IPS DF 6.9 (cell line): ENCODE data around the gene LRP8.

ENCODE experiments used
- DNase-seq: peaks from one replicate; pipeline ENCODE4 v3.0.0-alpha.2; 2013; ENCODE audit warnings: low read depth, low spot score
- H3K27ac ChIP-seq: one replicate; pipeline ENCODE4 v1.5.1; 2013; ENCODE audit warnings: low read length, control low read depth
- H3K27me3 ChIP-seq: 2 replicates; pipeline ENCODE4 v1.6.1; 2013; ENCODE audit warnings: mild to moderate bottlenecking, low read length; ENCODE audit not compliant: control insufficient read depth, insufficient read depth
- H3K36me3 ChIP-seq: 2 replicates; pipeline ENCODE4 v1.6.1; 2013; ENCODE audit warnings: low read length; ENCODE audit not compliant: control insufficient read depth, insufficient read depth
- H3K4me1 ChIP-seq: 2 replicates; pipeline ENCODE4 v1.6.1; 2013; ENCODE audit warnings: low read length; ENCODE audit not compliant: control insufficient read depth, insufficient read depth
- H3K4me3 ChIP-seq: 2 replicates; pipeline ENCODE4 v1.5.1; 2013; ENCODE audit warnings: mild to moderate bottlenecking, low read length
- H3K9me3 ChIP-seq: 2 replicates; pipeline ENCODE4 v1.6.1; 2013; ENCODE audit warnings: low read length, inconsistent platforms; ENCODE audit not compliant: control insufficient read depth, insufficient read depth
- WGBS: extraction: QIAGEN DNeasy Blood & Tissue Kit; methylation state at CpG from one replicate; pipeline ENCODE4 v1.1.7; 2013; ENCODE audit warnings: mixed read lengths, missing lambda C conversion rate; ENCODE audit not compliant: insufficient read length, insufficient coverage; 5-methylcytosine and 5-hydroxymethylcytosine counted together

Gene LRP8

DNA sequence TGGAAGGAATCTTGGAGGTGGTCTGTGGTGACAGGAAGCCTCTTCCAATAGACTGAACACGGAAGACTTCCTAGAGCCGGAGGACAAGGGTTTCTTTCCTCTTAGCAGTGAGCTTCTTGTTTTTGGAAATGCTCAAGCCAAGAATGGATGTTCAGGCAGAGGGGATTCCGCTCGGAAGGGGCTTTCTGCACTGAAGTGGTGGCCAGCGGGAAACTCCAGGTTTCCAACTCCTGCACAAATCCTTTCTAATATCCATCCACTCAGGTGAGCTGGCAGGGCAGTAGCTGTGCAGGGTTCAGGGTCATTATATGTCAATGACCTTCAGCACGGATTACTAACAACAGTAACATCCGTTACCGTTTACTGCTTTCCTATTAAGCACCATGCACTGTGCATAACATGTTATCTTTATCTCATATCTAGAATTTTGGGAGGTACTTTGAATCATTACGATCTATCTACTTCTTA, 131.8 kb downstream of the LRP8 start:
- Histone ChIP-seq H3K9me3 (no peaks in the 10 kb centered on the region), H3K27ac (no peak overlapping the region), H3K27me3 (no peaks in the 10 kb centered on the region), H3K36me3 (no peaks in the 10 kb centered on the region), H3K4me1 (no peaks in the 10 kb centered on the region), H3K4me3 (no peak overlapping the region; the same call in 1 of the 2 replicates)
- no CpG with 5 or more reads among the region's 9 CpGs for WGBS
- no peak for DNase-seq

DNA sequence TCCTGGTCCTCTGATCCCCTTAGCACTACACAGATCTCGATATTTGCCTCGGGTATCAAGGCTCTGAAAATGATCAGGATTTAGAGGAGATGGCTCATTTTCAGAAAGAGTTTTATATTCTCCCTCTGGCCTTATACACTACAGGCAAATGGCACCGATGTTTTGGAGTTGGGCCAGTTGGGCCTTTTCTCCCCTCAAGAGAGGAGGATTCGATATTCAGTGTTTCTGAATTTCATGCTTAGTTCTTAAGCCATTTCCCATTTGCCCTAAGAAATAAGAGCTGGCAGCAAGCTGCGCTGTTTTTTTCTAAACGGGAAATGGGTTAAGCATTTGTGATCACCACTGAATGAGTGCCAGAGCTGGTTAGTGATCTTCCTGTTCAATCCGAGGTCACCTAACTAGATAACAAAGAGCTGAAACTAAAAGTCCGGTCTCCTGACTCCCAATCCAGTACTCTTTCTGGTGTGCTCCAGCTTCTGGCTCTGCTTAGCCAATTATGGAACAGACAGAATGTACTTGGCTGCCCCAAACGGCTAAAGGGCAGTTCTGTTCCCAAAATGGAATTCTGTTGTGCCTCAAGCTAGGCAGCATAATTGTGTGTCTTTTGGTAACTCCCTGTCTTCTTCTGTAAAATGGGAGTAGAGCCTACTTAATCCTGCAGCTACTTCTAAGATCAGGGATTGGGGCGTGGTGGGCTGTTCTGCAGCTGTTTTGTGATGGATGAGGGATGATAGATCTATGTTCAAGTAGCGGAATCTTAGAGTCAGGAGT, 132.4 kb downstream of the LRP8 start:
- WGBS, result no CpG with 5 or more reads among the region's 11 CpGs
- no peaks in the 10 kb centered on the region for H3K4me1 ChIP-seq
- no peaks in the 10 kb centered on the region for H3K9me3 ChIP-seq
- no peak for DNase-seq
- no peak overlapping the region for H3K27ac ChIP-seq
- no peaks in the 10 kb centered on the region for H3K36me3 ChIP-seq
- no peak overlapping the region for H3K4me3 ChIP-seq
- no peaks in the 10 kb centered on the region for H3K27me3 ChIP-seq
